Inferior parietal cortex (tissue), 1 donor: ENCODE data around the gene TRABD2A.

ENCODE experiments used
- DNase-seq: peaks from one replicate; pipeline ENCODE4 v3.0.0-alpha.2; 2016; ENCODE audit errors: extremely low spot score

The TRABD2A gene

DNA sequence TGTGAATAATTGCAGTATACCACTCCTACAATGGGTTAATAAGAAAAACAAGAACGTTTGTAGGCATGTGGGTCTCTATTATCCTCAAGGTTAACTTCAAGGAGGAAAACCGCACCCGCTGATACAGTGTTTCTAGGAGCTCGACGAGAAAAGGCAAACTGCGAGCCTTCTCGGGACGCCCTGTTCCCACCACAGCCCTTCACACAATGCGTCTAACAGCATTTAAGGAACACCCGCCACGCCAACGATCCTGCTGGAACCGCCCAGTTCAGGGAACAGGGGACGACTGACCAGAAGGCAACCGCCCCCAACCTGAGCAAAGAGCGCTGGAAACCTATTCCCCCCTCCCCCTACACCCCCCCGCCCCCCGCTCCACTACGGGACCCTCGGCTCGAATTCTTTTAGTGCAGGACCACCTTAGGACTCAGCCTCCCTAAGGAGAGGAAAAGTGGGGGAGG is 23.9 kb upstream of the TRABD2A start:
- no peak for DNase-seq

DNA sequence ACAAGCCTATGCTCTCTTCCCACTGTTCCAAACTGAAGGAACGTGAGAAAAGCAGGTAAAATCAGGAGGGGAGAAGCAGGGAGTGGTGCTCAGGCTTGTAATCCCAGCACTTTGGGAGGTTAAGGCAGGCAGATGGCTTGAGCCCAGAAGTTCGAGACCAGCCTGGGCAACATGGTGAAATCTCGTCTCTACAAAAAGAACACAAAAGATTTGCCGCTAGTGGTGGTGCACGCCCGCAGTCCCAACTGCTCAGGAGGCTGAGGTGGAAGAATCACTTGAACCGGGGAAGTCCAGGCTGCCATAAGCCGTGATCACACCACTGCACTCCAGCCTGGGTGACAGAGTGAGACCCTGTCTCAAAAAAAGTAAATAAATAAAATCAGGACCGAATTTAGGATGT is 23.3 kb upstream of the TRABD2A start:
- DNase-seq: no peak

DNA sequence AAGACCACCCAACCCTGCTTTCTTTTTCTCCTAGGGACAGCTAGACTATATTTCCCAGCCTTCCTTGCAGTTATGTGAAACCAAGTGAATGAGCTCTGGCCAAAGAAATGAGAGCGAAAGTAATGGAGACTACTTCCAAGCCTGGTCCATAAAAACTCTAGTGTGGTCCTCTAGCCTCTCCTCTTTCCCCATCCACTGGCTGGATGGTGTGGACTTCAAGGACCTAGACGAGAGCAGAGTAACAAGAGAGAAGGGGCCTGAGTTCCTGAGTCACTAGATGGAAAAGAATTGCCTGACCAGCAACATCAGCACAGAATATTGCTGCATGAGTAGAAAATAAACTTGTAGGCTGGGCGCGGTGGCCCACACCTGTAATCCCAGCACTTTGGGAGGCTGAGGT is 21.6 kb upstream of the TRABD2A start:
- DNase-seq: no peak

- no peak for DNase-seq
Observed at GRCh38 chr2:84901593-84902120, 20.8 kb upstream of the TRABD2A start.

GRCh38 chr2:84900971-84901370 is 20.1 kb upstream of the TRABD2A start:
- no peak for DNase-seq

GRCh38 chr2:84899304-84900204 is 18.7 kb upstream of the TRABD2A start:
- DNase-seq: no peak

DNA sequence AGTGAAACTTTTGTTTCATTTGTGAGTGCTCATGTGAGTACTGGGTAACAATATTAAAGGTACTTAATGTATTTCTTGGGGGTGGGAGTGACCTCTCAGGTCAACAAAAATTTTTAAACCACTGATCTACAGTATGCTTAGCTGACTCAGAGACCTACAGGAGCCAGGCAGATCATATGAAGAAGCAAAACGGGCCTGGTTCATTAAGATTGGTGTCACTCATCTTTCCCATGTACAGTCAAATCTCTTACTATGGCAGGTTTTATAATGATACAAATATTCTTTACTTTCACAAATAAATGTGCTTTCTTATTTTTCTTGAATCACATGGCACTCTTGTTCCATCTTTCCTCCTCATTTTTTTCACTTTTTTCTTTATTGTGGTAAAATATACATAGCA is 16.9 kb upstream of the TRABD2A start:
- no peak for DNase-seq

DNA sequence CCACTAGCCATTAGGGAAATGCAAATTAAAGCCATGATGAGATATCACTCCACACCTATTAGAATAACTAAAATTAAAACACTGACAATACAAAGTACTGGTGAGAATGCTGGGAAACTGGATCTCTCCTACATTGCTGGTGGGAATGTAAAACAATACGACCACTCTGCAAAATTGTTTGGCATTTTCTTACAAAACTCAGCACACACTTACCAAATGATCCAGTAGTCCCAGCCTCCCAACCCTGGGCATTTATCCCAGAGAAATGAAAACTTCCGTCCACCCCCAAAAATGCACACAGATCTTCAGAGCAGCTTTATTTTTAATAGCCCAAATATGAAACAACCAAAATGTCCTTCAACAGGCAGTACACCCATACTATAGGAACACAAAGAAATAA is 15.7 kb upstream of the TRABD2A start:
- DNase-seq: no peak

DNA sequence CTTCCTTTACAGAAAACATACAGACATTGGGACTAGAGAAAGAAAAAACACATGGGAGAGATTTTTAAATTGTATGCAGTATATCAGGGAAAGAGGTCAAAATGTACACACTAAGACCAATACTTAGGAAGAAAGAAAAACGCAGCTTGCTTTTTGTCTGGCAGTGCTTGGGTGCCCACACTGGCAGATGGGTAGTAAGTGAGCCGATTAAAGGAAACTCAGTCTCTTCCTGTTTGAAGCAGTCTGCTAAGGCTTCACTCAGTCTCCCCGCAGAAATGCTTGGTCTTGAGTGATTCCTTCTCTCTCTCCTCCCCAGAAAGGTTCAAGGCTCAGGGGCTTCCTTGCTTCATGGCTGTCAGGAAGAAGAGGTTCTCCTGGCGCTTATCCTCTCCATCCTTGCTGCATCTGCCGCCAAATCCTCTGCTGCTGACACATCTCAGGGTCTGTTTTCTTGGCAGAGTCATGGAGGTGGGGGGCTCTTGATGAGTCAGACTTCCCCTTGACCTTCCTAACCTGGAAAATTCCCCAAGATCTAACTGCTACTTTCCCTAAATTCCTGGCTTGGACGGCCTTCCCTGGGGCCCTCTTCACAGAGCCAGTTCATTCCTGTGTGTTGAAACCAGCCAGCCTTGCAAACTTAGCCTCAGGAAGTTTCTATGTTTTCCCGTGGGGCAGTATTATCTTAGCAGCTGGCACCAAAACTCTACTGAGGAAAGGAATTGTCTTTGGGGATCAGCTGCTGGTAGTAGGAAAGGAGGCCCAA is 14.1 kb upstream of the TRABD2A start:
- DNase-seq: no peak

DNA sequence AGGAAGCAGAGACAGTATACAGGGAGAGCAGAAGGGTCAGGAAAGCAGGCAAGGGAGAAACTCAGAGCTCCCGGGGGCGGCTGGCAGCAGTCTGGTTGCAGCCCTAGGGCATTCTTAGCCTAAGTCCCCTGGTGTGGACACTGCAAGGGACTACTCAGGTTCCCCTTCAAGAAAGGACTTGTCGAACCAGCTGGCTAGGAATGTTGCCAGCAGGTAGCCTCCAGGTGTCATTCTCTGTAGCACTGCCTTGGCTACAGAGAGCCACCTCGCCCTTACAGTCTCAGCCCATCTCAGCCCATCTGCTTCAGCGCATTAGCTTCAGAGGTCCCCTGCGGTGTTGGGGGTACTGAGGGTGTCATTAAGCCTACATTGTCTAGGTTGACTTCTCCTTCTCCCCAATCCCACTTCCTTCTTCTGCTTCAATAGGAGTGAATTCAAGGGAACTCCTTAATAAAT is 13.3 kb upstream of the TRABD2A start:
- no peak for DNase-seq

DNA sequence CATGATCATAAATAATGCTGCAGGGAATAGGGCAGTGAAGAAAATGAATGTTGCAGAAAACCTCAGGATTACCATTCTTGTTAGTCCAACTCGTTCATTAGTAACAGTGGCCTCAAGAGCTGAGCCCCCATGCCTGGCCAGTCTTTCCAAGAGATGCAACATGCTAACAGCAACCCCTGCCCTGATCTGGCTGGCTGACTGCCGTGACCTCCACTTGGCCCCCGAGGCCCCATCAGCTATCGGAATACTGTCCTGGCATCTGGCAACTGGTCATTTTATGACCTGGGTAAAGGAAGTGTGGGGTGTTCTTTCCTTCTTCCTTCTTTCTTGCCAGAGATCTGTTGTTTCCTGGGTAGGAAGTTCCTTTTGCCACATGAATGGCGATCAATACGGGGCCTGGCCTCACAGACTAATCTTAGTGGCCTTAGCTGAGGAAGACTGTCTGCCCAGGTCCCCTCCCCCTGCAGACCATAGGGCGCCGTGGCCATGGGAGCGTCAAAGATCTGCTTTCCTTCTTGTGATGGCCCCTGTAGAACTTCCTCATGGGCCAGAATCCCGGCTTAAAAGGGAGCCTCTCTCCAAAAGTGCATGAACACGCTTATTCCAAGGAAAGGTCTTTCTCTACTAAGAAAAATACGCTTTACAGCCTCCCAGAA is 10.6 kb upstream of the TRABD2A start:
- no peak for DNase-seq

GRCh38 chr2:84889332-84889731 is 8.4 kb upstream of the TRABD2A start:
- DNase-seq: no peak

GRCh38 chr2:84888401-84889276 is 7.8 kb upstream of the TRABD2A start:
- no peak for DNase-seq

DNA sequence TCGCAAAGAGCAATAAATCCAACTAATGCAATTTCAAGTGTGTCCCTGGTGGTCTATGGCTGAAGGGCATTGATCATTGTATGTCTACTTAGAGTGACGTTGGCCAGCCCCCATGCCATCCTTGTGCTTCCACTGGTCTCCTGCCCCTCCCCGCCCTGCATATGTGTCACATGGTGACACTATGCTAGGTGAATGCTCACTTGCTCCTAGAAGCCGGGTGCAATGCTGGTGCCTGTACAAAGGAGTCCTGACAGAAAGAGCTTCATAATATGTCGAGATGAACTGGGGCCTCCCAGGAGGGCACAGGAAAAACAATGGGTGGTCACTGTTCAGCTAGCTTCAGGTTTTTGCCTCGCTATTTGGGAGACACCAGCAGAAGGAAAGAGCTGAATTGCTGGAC is 5.9 kb upstream of the TRABD2A start:
- no peak for DNase-seq

DNA sequence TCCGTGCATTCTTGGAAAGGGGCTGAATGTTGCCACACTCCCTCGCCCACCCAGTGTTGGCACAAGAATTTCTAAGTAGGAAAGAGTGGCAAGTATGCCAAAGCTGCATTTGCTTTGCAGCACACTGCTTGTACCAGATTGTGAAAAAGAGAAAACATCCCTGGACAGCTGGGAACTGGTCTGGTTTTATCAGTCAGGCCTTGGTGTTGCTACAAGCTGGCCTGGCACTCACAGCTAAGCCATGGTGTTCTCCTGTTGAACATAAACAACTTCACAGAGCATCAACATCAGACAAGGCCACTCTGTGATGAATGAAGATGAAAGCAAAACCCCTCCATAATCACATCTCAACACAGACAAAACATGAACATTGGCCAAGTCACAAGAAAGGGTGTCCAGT is 4.2 kb upstream of the TRABD2A start:
- DNase-seq: no peak

GRCh38 chr2:84884449-84884848 is 3.6 kb upstream of the TRABD2A start:
- no peak for DNase-seq

DNA sequence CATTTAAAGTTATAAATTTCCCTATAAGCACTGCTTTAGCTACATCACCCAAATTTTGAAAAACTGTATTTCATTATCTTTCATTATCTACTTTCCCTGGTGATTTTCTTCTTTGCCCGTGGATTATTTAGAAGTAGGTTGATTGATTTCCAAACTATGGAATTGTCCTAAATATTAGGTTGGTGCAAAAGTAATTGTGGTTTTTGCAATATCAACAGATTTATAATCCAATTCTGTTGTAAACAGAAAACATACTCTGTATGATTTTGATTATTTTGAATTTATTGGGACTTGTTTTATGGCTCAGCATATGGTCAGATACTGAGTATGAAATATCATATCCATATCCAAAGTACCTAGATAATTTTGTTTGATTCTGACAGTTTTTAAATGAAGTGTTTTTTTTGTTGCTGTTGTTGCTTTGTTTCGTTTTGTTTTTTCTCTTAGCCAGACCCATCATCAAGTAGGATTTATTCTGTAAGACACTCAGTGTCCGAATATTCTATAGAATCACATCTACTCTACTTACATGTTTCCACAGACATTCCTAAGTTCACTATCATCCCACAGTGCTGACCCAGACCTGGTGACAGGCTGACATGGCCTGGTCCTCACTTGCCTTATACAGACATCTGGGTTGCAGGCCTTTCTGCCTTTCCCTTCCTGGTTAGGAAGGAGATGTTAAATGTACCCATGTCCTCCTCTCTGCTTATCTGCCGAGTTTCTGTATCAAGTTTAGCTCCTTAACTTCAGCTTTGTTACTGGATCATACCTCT is 2.1 kb upstream of the TRABD2A start:
- DNase-seq: no peak

DNA sequence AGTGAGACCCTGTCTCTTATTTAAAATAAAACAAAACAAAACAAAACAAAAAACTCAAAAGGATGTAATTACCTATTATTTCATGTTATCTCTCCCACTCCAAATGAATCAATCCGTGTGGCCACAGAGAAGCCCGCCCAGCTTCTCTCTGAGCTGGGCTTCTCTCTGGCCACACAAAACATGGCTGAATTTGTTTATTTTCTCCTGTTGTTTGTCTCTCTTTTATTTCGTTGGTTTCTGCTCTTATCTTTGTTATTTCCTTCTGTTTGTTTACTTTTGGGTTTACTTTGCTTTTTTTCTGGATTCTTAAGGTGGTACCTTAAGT is 1.5 kb upstream of the TRABD2A start:
- DNase-seq: no peak

- DNase-seq: peak; percentile 88
Observed at GRCh38 chr2:84881581-84882413, 913 bp upstream of the TRABD2A start.

GRCh38 chr2:84880395-84880644 is 564 bp downstream of the TRABD2A start:
- no peak for DNase-seq
